SU-DHL-6 (cell line): ENCODE data around the gene ARHGEF18.
A peak's percentile ranks its signal among the peaks of the same experiment; 100 is the strongest.

Experiments used
- H2AFZ ChIP-seq: fragments of 200-600 bp; sonication (generic); 2 replicates; pipeline ENCODE4 v1.6.1; 2014; ENCODE audit warnings: low read depth, mild to moderate bottlenecking, moderate library complexity, mixed read lengths, antibody characterized with exemption, low read length; ENCODE audit not compliant: severe bottlenecking
- H3F3A ChIP-seq: fragments of 200-600 bp; shearing (Covaris generic); 2 replicates; pipeline ENCODE4 v1.6.0; 2016; ENCODE audit warnings: antibody characterized with exemption, mild to moderate bottlenecking; ENCODE audit not compliant: insufficient read depth
- H3K27ac ChIP-seq: fragments of 200-600 bp; sonication (generic); 2 replicates; pipeline ENCODE4 v1.5.1; 2016; ENCODE audit warnings: low read depth, mild to moderate bottlenecking, low read length, moderate library complexity, mixed read lengths
- H3K27me3 ChIP-seq: fragments of 200-600 bp; sonication (generic), shearing (Covaris generic); 2 replicates; pipeline ENCODE4 v1.6.0; 2014; ENCODE audit warnings: mild to moderate bottlenecking, low read length
- H3K36me3 ChIP-seq: fragments of 200-600 bp; sonication (generic); 2 replicates; pipeline ENCODE4 v1.6.1; 2014; ENCODE audit warnings: mild to moderate bottlenecking, low read length, mixed read lengths
- H3K4me2 ChIP-seq: fragments of 300-600, 200-600 bp; shearing (Covaris generic), sonication (generic); 2 replicates; pipeline ENCODE4 v1.6.0; 2014; ENCODE audit warnings: low read length, low read depth, mild to moderate bottlenecking; ENCODE audit not compliant: poor library complexity, severe bottlenecking
- H3K4me3 ChIP-seq: fragments of 200-600 bp; sonication (generic); 2 replicates; pipeline ENCODE4 v1.5.1; 2014; ENCODE audit warnings: antibody characterized with exemption, low read length, mild to moderate bottlenecking, mixed read lengths; ENCODE audit not compliant: insufficient read depth, poor library complexity, severe bottlenecking
- H3K79me2 ChIP-seq: fragments of 200-600 bp; sonication (generic); 2 replicates; pipeline ENCODE4 v1.6.1; 2014; ENCODE audit warnings: mild to moderate bottlenecking, low read length, moderate library complexity; ENCODE audit not compliant: insufficient read depth
- H3K9ac ChIP-seq: fragments of 200-600 bp; sonication (generic); 2 replicates; pipeline ENCODE4 v1.7.0; 2014; ENCODE audit warnings: mild to moderate bottlenecking, low read length
- H3K9me2 ChIP-seq: fragments of 200-600 bp; sonication (generic); replicated peaks from 2 replicates; pipeline ENCODE4 v1.6.1; 2014; ENCODE audit warnings: low read length; ENCODE audit not compliant: insufficient read depth
- H3K9me3 ChIP-seq: fragments of 200-600 bp; sonication (generic); 2 replicates; pipeline ENCODE4 v1.6.1; 2014; ENCODE audit warnings: low read length, mixed read lengths; ENCODE audit not compliant: insufficient read depth
- H4K20me1 ChIP-seq: fragments of 200-600 bp; sonication (generic); 2 replicates; pipeline ENCODE4 v1.6.1; 2014; ENCODE audit warnings: low read depth, mild to moderate bottlenecking, antibody characterized with exemption, low read length, moderate library complexity, mixed read lengths
- CTCF ChIP-seq: fragments of 200-600 bp; sonication (generic); IDR thresholded peaks from one replicate; pipeline ENCODE4 v1.5.1; 2017; ENCODE audit warnings: antibody characterized with exemption, mild to moderate bottlenecking, low read length, moderate library complexity; ENCODE audit not compliant: insufficient read depth, poor library complexity, severe bottlenecking
- EZH2phosphoT487 ChIP-seq: fragments of 200-600 bp; sonication (generic), shearing (Covaris generic); conservative IDR thresholded peaks from 2 replicates; pipeline ENCODE4 v1.6.1; 2018; ENCODE audit warnings: mild to moderate bottlenecking, antibody characterized with exemption, low read length, moderate library complexity, mixed read lengths

The ARHGEF18 gene

GRCh38 chr19:7333198-7334118 lies 15.3 kb upstream of the ARHGEF18 start:
- TF ChIP-seq EZH2phosphoT487 (no peak), CTCF (no peak)
- H3K4me2 ChIP-seq = peak overlapping the region; percentile 18

GRCh38 chr19:7336321-7336973 lies 12.3 kb upstream of the ARHGEF18 start:
- Histone ChIP-seq H2AFZ (no peak overlapping the region), H3K79me2 (no peaks in the 10 kb centered on the region), H3F3A (peaks cover 65% of the 10 kb centered on the region), H3K27ac (peak overlapping the region; percentile 99), H3K9me2 (no peaks in the 10 kb centered on the region), H3K9me3 (no peaks in the 10 kb centered on the region; the same call in 1 of the 2 replicates), H3K4me2 (peak overlapping the region; percentile 71), H4K20me1 (no peaks in the 10 kb centered on the region), H3K36me3 (no peaks in the 10 kb centered on the region), H3K27me3 (no peaks in the 10 kb centered on the region), H3K9ac (peak overlapping the region; percentile 44), H3K4me3 (no peak overlapping the region)
- TF ChIP-seq CTCF (no peak), EZH2phosphoT487 (no peak)

More at GRCh38 chr19:7333198-7334118, 15.3 kb upstream of the ARHGEF18 start:
- no peaks in the 10 kb centered on the region for H4K20me1 ChIP-seq
- peaks cover 54% of the 10 kb centered on the region for H3F3A ChIP-seq
- peak overlapping the region; percentile 6 for H2AFZ ChIP-seq
- H3K9ac ChIP-seq = 0 out of 2 replicates have a peak overlapping the region, but pooled peaks have one; percentile 2
- no peaks in the 10 kb centered on the region for H3K36me3 ChIP-seq
- H3K9me2 ChIP-seq = no peaks in the 10 kb centered on the region
- no peak overlapping the region for H3K4me3 ChIP-seq
- H3K79me2 ChIP-seq = no peaks in the 10 kb centered on the region
- H3K27me3 ChIP-seq = no peaks in the 10 kb centered on the region
- H3K27ac ChIP-seq = peak overlapping the region; percentile 67
- no peaks in the 10 kb centered on the region; the same call in 1 of the 2 replicates for H3K9me3 ChIP-seq

- Histone ChIP-seq H2AFZ (no peak overlapping the region), H3K36me3 (no peaks in the 10 kb centered on the region), H3K27me3 (no peaks in the 10 kb centered on the region), H3K9me2 (no peaks in the 10 kb centered on the region), H3K9ac (peak overlapping the region; percentile 44), H4K20me1 (no peaks in the 10 kb centered on the region), H3K79me2 (no peaks in the 10 kb centered on the region), H3K27ac (peak overlapping the region; percentile 99), H3K9me3 (no peaks in the 10 kb centered on the region), H3F3A (peaks cover 70% of the 10 kb centered on the region), H3K4me2 (peak overlapping the region; percentile 71), H3K4me3 (peak overlapping the region; percentile 33)
- peak; percentile 19 for TF ChIP-seq CTCF
- no peak for TF ChIP-seq EZH2phosphoT487
These were observed 11.2 kb upstream of the ARHGEF18 start for GRCh38 chr19:7337380-7338194.
